GM12891 (cell line): ENCODE data around the gene PRXL2B.
A peak's percentile ranks its signal among the peaks of the same experiment; 100 is the strongest.

ENCODE experiments used
- DNase-seq: peaks from one replicate; pipeline ENCODE4 v3.0.0; 2011; ENCODE audit warnings: low spot score; ENCODE audit not compliant: insufficient read length
- FAIRE-seq: peaks from 2 replicates; lab custom pipeline; 2011; peaks lifted over from hg19 to GRCh38; lab: Jason Lieb, UNC
- PAX5 ChIP-seq: IDR thresholded peaks from 2 replicates; pipeline ENCODE4 v1.6.1; 2011; ENCODE audit warnings: low read length, moderate library complexity, mild to moderate bottlenecking; ENCODE audit not compliant: insufficient read depth, severe bottlenecking
- POLR2A ChIP-seq: IDR thresholded peaks from 2 replicates; pipeline ENCODE4 v1.6.1; 2011; ENCODE audit warnings: low read depth, low read length, control low read depth
- POLR2AphosphoS5 ChIP-seq: IDR thresholded peaks from 2 replicates; pipeline ENCODE4 v1.6.1; 2011; ENCODE audit warnings: low read depth, low read length, control low read depth
- POU2F2 ChIP-seq: IDR thresholded peaks from 2 replicates; pipeline ENCODE4 v1.6.1; 2011; ENCODE audit warnings: low read depth, mild to moderate bottlenecking, control low read depth, low read length, moderate library complexity
- SPI1 ChIP-seq: IDR thresholded peaks from 2 replicates; pipeline ENCODE4 v1.6.1; 2011; ENCODE audit warnings: low read depth, low read length, control low read depth
- TAF1 ChIP-seq: IDR thresholded peaks from 2 replicates; pipeline ENCODE4 v1.6.1; 2011; ENCODE audit warnings: low read depth, low read length, control low read depth

PRXL2B gene

DNA sequence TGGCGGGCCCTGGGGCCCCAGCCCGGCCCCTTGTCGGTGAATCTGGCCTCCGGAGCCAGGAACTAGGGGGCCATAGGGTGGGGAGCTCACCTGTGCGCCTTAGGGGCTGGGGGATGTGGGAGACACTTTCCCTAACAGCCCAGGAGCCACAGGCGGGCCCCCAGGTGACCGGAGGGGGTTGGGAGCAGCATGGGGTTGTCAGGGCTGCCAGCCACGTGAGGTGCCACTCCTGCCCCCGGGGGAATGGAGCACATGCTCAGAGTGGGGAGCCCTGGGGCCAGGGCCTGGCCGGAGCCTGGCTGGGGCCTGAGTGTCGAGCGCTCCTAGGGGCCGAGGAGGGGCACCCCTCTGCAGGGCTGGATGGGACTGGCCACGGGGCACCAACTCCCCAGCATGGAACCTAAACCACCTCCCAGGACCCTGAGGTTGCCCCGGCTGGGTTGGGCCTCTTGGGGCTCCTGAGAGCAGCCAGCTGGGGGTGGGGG is 19.9 kb downstream of the PRXL2B start:
- TF ChIP-seq SPI1: no peak
- no peak for TF ChIP-seq POU2F2
- TF ChIP-seq TAF1: no peak
- no peak for TF ChIP-seq POLR2AphosphoS5
- TF ChIP-seq POLR2A: no peak
- TF ChIP-seq PAX5: no peak
- FAIRE-seq: no peak
- peak; percentile 7 for DNase-seq

DNA sequence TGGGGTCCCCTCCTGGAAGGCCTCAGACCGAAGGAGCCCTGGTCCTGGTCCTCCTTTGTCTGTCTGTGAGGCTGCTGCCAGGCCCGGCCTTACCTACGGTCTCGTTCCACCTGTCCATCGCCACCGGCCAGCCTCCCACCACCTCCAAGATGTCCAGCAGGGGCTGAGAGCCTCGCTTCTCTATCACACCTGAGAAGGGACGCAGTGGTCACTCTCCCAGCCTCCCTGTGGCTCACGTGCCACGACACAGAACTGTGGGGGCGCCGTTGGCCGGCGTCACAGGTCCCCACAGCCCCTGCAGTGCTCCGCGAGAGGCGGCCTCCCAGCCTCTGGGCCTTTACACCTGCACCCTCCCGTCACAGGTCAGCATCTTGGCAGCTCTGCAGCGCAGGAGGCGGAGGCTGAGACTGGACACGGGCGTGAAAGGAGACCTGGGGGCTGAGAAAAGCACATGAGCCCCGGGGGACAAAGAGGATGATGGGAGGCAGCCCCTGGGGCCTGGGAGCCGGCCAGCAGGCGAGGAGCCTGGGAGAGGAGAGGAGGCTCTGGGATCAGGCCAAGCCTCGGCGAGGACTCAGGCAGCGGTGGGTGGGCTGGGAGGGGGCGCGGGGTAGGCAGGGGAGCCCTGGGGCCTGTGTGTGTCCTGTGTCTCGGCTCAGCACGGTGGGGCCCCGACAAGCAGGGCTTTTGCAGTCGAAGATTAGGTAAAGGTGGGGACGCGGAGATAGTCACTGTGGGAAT is 20.5 kb downstream of the PRXL2B start:
- FAIRE-seq (no peak), DNase-seq (peak; percentile 4)
- TF ChIP-seq PAX5 (no peak), POLR2A (no peak), TAF1 (no peak), POLR2AphosphoS5 (no peak), POU2F2 (no peak), SPI1 (no peak)

DNA sequence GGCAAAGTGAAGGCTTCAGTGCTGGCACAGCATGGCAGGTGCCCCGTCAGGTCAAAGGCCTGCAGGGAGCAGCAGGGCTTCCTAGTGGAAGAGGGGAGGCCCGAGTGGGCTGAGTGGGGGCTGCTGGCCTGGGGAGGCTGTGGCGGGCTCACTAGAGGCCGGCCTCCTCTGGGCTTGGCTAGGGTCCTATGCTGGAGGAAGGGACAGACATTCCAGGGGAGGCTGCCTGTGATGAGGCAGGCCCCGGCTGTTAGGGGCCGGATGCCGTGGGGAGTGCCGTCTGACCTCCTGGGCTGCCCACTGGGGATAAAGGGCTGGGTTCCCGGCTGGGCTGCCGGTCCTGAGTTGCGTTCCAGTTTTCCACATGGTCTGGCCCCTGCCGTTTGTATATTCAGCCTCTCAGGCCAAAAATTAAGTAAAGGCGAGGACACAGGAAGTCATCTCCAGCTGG is 21.1 kb downstream of the PRXL2B start:
- DNase-seq (no peak), FAIRE-seq (no peak)
- no peak for TF ChIP-seq SPI1
- no peak for TF ChIP-seq POLR2A
- TF ChIP-seq POLR2AphosphoS5: no peak
- no peak for TF ChIP-seq POU2F2
- TF ChIP-seq TAF1: no peak
- no peak for TF ChIP-seq PAX5

DNA sequence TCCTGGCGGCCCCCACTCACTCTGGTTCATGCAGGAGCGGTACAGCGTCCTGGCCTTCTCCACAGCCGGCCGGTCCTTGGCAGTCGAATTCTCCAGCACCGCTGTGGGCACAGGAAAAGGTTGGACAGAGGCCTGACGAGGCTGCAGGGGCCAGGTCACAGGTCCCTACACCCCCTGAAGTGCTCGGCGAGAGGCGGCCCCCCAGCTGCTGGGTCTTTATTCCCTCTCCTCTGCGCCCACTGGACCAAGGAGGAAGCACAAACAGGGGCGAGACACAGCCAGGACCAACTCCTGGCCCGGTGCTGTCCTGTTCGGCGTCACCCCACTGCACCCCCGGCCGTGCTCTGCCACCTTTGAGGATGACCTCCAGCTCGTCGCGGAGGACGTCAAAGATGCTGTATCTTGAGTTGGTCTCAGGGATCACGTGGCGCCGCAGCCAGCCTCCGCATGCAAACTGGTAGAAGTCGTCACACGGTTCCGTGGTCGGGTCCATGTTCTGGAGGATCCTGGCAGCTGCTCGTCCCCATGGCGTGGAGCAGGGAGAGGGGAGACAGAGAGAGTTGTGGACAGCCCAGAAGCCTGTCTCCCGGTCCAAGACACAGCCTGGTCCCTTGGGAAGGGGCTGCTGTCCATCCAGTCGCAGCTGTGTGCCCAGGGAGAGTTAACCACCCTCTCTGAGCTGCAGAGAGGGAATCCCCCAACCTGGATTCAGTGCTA is 22.9 kb downstream of the PRXL2B start:
- DNase-seq (no peak), FAIRE-seq (no peak)
- TF ChIP-seq POLR2AphosphoS5 (no peak), SPI1 (no peak), TAF1 (no peak), PAX5 (no peak), POU2F2 (no peak), POLR2A (no peak)

DNA sequence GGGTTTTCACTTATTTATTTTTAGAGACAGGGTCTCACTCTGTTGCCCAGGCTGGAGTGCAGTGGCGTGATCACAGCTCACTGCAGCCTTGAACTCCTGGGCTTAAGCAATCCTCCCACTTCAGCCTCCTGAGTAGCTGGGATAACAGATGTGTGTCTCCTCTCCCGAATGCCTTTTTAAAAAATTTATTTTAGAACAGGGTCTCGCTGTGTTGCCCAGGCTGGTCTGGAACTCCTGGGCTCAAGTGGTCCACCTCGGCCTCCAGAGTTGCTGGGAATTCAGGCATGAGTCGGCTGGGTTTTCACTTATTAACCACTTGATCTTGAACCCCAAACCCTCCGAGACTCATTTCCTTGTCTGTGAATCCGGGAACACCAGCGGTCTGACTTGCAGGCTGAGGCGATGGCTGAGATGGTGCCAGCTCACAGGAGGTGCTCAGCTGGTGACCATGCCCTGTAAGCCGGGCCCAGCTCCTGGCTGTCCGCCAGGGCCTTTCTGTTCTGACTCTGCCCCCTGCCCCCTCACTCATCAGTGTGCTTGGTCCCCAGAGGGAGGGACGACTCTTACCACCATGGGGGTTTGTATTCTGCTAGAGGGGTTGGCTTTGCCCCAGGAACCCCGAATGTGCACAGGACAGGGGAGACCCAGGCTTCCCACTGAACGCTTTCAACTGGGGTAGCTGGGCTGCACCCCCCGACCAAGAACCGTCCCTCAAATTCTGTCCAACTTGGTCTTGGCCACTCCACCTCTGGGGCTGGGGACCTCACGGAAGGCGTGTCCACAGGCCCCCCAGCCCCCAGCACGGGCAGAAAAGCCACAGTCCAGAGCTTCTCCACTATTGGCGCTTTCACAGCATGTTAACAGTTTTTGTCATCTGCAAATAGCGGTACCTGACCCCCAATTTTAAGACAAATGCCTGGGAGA is 23.7 kb downstream of the PRXL2B start:
- FAIRE-seq (no peak), DNase-seq (peak; percentile 23)

DNA sequence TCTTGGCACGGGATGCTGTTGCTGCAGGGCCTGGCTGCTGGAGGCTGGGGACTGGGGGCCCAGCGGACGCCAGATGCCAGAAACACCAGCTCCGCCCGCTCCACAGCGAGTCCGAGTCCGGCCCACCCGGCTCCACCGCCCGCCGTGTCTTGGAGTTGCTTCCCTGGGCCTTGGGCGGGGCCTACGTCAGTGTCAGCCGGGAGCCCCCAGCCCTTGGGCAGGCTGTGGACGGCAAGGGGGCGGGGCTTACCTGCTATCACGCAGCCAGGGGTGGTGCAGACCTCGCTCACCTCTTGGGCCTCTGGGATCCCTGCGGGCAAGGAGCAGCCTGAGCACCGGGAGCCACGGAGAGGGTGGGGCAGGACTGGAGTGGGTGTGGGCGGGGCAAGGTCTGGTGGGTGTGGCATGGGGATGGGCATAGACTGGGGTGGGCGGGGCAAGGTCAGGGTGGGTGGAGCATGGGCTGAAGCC is 24.5 kb downstream of the PRXL2B start:
- TF ChIP-seq POLR2AphosphoS5: no peak
- no peak for TF ChIP-seq PAX5
- no peak for TF ChIP-seq POU2F2
- TF ChIP-seq POLR2A: no peak
- TF ChIP-seq TAF1: no peak
- no peak for TF ChIP-seq SPI1
- FAIRE-seq: no peak
- peak; percentile 48 for DNase-seq

More for the DNA sequence above, 23.7 kb downstream of the PRXL2B start:
- no peak for TF ChIP-seq TAF1
- TF ChIP-seq PAX5: no peak
- no peak for TF ChIP-seq POU2F2
- no peak for TF ChIP-seq POLR2A
- TF ChIP-seq SPI1: no peak
- no peak for TF ChIP-seq POLR2AphosphoS5

DNA sequence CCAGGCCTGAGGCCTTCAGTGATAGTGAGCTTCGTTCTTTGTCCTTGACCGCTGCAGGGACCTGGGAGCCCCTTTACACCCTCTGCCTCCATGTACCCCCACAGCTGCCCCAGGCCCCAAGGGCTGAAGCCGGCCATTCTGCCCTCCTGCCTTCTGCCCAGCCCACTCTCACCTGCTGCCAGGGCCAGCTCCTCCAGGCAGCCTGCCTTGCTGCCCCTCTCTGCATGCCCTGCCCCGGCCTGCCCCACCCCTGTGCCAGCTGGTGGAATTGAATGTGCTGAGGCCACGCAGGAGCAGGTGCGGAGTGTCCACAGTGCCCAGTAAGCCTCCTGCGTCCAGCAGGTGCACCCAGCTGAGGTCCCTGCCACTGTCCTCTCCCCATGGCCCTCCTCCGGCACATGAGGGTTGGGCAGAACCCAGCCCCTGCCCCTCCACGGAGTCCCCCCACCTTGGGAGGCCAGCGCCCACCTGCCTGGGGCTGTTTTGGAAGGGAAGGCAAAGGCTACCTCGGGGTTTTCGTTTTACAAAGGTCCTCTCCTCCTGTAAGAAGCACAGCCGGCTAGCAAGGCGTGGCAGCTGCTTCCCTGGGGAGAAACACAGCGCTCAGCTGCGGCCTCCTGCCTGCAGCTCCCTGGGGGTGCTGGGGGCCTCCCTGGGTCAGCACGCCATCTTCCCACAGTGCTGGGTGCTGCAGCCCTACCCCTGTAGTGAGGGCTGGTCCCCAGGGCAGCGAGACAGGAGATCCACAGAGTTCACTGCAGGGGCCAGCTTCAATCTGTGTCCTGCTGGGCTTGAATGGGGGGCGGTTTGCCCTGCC is 25.3 kb downstream of the PRXL2B start:
- FAIRE-seq (no peak), DNase-seq (peak; percentile 8)
- no peak for TF ChIP-seq TAF1
- no peak for TF ChIP-seq SPI1
- no peak for TF ChIP-seq POLR2A
- TF ChIP-seq POU2F2: no peak

DNA sequence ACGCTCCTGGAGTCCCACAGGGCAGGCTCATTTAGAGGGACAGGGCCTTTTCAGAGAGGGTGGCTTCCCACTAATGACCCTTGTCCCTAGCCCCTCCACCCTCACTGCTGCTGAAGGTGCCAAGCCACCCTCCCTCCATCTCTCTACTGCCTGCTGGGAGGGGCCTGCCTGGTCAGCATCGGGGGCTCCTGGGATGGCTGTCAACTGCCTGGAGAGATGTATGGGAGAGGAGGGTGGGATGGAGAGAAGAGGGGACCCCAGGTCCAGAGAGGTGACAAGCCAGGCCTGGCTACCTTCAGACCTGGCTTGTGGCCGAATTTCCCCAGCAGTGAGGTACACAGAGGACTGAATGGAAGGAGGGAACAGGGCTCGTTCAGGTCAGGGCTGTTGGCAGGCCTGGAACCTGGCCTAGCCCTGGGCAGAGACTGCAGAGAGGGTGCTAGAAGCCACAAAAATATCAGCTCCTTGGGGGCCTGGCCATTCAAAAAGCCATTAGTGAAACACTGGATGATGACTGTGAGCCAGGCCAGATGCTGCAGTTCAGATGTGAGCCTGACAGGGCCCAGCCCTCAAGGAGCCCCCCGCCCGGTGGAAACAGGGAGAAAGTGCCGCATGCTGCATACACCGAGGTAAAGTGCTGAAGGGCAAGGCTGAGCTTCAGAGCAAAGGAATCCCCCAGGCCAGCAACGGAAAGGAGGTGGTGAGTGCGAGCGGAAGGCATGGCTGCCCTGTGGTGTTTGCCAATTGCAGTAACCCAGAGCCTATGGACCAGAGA is 26.2 kb downstream of the PRXL2B start:
- no peak for DNase-seq
- TF ChIP-seq POLR2AphosphoS5 (no peak), SPI1 (no peak), PAX5 (no peak), POU2F2 (no peak), TAF1 (no peak), POLR2A (no peak)
- FAIRE-seq: no peak
